Activated effector memory CD4-positive, alpha-beta T cell treated with Interleukin-2 at 50 U/mL for 16 hours (primary cell): ENCODE data around the gene CD300C.
"Not testable (repeated sequence)": the region's sequence is repeated elsewhere in the genome, so short reads cannot be mapped to it uniquely, and the experiment has no call there.

Source experiments
- DNase-seq: peaks from one replicate; pipeline ENCODE4 v3.0.0-alpha.2; 2020

Gene CD300C

DNA sequence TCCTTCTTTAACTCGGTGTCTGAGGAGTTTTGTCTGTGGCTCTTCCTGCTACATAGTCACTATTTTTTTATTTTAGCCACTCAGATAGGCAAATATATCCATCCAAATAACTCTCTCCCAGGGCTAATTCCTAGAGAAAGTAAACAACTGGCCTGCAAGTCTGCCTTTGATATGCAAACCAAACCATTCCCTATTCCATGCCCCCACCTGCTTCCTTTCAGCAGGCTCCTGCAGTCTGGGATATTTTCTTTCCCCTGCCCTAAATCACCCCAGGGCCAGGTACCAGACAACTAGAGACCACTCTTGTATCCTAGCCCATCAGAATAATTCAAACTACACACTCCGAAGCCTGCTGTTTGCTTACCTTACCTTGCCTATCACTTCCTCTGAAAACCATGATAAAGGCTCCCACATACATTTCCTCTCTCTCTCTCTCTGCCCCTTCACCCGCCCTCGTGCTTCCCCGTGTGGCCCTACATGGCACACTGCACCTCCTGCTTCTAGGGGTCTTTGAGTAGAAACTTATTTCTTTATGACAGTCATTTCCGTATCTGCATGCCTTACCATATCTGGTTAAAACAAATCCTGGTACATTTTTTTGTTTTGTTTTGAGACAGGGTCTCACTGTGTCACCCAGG, 13.1 kb upstream of the CD300C start:
- DNase-seq = no peak

DNA sequence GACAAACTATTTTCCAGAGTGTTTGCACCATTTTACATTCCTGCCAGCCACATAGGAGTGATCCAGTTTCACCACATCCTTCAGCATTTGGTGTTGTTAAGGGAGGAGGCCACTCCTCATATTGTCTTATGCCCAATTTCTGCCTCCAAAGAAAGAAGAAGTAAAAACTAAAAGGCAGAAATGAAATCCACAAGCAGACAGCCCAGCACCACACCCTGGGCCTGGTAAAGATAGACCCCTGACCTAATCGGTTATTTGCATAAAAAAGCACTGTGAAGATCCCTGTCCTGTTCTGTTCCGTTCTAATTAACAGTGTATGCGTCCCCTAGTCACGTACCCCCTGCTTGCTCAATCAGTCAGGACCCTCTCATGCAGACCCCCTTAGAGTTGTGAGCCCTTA, 12.5 kb upstream of the CD300C start:
- DNase-seq = not testable (repeated sequence)

DNA sequence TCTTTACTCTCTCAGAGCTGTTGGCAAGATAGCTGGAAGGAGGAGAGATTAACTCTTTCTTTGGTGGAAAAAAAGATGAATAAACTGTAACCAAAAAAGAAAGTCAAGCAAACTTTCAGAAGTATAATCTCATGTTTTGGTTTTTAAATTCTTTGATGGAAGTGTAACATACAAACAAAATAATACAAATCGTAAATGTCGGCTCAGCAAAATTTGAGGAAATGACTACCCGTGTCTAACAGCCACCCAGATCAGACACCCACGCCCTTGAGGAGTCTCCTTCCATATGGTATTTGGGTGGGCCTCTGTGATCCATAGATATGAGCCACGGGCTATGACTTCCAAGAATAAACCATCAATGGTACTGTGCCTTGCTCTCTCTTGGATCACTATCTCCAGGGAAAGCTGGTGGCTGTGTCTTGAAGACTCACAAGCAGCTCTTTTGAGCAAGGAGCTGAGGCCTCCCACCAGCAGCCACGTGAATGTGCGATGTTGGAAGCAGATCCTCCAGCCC, 9.6 kb upstream of the CD300C start:
- DNase-seq = no peak

DNA sequence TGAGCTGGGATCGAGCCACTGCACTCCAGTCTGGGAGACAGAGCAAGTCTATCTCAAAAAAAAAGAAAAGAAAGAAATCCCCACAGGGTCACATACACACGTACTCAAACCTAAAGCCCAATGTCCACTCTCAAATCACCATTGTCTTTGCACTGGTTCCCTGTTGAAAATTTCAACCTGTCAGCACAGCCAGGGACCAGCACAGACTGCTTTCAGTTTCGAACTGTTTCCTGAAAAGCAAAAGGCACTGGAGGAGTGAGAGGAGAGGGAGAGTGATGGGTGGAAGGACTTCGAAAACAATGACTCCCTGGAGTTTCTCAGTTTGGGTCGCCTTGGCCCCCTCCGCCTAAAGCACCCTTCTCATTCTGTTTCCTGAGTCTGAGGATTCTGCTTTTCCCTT, 9.0 kb upstream of the CD300C start:
- DNase-seq = no peak

DNA sequence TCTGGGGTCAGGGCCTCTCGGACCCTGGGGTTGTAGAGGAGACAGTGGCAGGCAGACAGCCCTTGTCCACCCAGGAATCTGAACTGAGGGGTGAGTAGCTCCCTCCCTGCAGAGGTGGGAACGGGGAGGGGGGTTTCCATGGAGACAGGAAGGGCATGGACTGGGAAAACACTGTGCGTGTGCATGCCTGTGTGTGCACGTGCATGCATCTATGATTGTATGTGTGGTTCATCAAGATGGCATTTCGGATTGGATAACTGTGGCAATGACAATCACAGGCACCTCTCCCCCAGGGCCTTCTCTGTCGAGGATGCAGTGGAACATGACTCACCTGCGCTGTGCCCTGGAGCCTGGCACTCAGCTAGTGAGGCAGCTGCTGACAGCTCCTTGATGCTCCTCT, 6.1 kb upstream of the CD300C start:
- DNase-seq = no peak

DNA sequence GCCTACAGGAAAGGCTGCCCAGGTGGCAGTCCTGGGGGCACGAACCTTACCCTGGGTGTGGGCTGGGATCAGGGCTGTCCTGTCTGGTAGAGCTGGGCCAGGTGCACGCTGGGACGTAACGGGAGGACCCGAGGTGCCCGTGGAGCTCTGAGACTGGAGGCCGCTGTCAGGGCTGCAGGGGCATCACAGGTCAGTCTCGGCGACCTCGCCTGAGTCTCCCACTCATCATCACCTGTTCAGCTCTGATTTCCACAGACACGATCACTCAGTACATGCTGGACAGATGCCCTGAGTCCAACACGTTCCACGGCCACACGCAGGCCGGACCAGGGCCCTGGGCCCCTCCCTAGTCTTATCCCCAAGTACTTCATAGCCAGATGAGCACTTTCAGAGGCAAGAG, 4.7 kb upstream of the CD300C start:
- no peak for DNase-seq

DNA sequence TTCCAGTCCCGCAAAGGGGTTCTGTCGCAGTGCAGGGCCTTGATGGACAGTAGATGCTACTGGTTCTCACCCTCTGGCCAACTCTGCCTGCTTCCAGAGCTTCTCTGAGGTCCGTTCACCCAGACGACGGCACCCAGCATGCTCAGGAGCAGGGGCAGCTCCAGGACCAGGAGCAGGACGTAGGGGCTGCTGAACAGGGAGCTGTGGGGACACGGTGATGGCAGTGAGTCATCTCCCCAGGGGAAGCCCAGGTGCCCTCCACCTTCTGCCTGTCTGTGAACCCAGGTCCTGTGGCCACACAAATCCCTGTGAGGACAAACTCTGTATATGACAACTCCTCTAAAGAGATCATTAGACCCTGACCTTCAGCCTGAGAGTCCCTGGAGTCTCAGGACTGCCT, 3.4 kb upstream of the CD300C start:
- no peak for DNase-seq

DNA sequence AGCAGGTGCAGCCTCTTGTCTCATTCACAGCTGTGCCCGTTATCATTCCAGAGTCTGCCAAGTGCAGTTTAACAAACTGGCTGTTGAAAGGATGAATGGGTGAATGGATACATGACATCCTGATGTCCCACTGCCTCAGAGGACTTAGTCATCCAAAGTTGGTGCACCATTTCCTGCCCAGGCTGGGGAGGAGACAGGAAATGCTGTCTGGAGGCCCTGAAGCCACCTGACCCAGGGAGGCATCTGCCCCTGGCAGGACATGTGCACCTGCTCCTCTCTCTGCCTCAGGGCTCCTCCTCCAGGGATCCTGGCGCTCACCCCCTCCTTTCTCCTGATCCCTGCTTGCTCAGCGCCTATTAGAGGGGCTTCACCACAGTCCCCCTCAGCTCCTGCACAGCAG, 1.8 kb upstream of the CD300C start:
- no peak for DNase-seq

DNA sequence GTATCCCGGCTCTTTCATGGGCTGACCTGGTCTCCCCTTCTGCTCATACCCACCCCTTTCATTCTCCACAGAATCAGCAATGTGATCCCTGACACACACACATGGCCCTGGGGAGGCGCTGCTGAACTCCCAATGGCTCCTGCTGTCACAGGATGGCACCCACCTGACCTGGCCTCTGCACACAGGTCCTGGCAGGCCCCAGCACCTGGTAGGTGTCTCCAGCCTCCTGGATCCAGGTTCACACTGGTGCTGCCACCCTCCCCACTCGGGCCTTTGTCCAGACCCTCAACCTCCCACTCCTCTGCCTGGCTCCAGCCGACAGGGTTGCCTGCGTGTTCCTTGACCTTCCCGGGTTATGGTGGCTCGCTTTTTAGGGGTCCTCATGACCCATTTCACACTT, 1.3 kb upstream of the CD300C start:
- no peak for DNase-seq

DNA sequence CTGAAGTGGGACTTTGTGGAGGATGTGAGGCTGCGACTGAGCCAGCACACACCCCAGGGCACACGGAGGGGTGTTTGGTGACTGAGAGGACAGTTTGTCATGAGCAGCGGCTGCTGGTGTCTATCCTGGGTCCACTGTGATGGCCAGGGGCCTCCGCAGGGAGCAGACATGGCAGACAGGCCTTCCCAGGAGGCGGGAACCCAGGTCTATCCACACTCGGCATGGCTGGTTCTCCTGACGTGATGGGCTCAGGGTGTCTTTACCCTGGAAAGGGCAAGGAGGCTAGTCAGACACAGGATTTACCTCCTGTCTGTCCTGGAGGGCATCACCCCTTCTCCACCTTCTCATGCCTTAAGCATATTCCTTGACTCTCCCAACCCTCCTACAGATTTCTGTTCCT, 671 bp upstream of the CD300C start:
- DNase-seq = no peak

DNA sequence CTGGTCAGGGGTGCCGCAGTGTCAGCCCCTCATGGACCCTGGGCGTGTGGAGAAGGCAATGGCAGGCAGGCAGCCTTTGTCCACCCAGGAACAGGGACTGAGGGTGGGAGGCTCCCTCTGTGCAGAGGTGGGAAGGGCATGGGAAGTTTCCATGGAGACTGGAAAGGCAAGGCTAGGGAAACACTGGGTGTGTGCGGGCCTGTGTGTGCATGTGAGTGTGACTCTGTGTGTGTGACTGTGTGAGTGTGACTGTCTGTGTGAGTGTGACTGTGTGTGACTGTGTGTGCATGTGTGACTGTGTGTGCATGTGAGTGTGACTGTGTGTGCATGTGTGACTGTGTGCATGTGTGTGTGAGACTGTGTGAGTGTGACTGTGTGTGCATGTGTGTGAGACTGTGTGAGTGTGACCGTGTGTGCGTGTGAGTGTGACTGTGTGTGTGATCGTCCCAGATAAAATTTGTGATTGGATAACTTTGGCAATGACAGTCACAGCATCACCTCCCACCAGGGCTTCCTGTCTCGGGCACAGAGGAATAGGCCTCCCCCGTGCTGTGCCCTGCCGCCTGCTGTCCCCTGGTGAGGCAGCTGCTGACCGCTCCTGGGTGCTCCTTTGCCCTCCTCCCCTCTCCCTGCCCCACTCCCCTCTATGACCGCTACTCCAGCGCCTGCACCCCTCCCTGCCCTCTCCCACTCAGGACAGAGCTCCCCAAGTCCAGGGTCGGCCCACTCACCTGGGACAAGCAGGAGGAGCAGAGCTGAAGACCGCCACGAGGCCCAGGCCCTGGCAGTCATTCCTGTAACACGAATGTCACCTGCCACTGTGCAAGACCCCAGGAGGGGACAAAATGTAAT, 698 bp downstream of the CD300C start:
- DNase-seq = no peak

DNA sequence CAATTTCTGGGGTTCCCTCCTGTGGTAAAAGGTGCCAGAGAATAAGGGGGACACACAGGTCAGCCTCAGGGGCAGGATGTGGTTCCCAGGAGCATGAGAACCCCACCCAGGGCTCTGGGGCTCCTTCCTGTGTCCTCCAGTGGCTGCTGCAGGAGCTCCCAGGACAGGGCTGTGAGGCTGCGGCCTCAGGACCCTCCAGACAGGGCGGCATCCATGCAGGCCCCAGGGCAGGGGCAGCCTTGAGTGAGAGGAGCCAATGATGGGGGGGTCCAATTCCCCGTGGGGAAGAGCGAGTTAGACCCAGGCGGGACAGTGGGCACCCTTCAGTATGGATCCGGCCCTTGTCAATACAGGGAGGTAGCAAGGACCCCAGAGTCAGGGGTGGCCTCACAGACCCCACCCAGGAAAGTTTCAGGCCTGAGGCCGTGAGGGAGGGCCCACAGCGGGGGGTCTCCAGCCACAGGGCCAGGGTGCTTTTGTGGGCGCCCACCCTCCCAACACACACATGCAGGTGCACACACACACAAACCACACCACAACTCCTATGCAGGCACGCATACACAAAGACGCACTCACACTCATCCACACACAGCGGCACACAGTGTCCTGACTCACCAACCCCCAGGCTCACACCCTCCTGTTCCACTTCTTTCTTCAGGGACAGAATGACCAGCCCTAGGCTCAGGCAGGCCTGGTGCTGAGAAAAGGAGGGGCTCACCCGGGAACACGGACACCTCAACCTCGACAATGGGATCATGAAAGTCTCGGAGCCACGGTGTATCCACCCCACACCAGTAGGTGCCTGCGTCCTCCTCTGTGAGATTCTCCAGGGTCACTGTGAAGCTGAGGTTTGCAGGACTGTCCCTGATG, 1.8 kb downstream of the CD300C start:
- DNase-seq = no peak

DNA sequence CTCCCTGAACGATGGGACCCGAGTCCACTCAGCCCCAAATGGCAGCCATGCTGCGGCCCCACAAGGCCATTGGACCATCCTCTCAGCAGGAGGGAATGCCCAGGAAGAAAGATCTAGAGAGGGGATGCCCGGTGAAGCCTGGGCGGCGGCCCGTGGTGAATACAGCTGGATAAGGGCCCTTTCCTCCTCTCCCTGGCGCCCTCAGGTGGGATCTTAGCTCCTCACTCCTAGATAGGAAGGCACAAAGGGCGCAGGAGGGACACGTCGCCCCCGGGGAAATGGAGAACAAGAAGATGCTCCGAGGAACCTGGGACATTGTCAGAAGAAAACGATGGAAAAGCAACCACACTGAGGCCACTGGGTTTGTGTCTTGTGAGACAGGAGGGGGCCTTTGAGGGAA, 2.5 kb downstream of the CD300C start:
- DNase-seq = no peak

DNA sequence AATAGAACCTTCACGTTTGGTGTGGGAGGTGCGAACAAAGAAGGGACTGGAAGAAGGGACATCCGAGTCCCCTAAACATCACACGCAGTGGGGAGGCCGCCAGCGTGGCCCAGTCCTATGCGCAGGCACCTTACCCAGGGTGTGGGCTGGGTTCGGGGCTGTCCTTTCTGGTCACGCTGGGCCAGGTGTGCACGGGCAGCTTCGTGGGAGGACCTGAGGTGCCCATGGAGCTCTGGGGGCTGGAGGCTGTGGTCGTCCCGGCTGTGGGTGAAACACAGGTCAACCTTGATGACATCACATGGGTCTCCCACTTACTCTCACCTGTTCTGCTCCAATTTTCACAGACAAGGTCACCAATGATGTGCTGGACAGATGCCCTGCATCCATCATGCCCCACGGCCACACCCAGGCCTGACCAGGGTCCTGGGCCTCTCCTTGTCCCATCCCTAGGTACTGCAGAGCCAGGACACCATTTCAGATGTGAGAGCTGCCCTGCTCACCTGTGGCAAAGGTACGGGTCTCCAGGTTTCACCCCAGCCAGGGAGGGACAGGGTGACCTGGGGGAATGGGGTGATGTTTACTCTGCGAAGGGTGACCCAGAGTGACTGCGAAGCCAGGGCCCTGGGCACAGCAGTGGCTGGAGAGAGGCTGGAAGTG, 3.1 kb downstream of the CD300C start:
- DNase-seq = no peak

DNA sequence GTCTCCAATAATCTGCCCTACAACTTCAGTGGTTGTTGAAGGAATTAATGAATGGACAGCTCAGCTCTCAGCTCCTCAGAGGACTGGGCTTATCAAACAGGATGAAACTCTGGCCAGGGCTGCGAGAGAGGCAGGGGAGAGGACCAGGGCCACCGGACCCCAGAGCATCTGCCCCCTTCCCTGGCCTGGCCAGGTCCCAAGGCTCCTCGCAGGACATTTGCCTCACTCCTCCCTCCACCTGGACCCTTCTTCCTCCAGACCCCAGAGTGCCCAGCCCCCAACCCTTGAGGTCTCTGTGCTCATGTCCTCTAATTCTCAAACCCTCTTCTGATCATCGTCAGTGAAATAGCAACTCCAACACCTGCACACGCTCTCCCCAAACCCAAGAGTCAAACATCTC, 3.7 kb downstream of the CD300C start:
- no peak for DNase-seq

DNA sequence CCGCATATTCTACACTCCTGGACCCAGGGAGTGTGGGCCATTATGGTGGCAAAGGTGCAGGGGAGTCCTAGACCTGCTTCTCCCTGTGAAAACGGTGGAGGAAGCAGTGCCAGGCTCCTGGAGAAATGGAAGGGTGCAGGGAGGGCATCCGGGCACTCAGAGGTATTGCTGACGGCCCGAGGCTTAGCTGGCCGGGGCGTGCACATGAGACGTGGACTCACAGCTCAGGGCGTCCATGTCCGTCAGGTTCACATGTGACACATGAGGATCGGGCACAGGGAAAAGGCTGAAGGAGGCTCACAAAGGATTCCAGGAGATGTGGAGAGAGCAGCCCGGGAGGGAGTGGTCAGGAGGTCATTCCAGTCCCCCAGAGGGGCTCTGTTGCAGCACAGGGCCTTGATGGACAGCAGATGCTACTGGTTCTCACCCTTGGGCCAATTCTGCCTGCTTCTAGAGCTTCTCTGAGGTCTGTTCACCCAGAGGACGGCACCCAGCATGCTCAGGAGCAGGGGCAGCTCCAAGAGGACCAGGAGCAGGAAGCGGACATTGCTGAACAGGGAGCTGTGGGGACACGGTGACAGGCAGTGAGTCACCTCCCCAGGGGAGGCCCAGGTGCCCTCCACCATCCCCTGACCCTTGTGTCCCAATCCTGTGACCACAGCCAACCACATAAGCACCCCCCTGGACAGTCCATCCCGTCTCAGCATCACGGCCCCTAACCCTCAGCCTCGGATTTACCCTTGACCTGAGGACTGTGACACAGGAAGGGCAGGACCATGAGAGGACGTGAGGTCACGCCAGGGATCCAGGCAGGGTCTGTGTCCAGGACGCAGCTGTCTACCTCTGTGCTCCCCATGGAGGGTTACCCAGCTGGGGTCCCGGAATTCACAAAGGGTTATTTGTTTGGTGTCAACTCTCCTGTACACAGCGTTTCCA, 4.5 kb downstream of the CD300C start:
- no peak for DNase-seq

DNA sequence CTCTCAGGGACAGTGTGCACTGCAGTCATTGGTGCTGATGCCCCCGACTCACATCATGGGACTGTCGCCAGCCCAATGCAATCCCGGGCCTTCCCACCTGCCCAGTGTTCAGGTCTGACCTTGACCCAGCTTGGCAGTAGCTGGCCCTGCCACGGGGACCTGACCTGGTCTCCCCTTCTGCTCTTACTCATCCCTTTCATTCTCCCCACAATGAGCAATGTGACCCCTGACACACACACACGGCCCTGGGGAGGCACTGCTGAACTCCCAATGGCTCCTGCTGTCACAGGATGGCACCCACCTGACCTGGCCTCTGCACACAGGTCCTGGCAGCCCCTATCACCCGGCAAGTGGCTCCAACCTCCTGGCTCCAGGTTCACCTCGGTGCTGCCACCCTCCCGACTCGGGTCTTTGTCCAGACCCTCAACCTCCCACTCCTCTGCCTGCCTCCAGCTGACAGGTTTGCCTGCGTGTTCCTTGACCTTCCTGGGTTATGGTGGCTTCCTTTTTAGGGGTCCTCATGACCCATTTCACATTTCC, 6.6 kb downstream of the CD300C start:
- no peak for DNase-seq

DNA sequence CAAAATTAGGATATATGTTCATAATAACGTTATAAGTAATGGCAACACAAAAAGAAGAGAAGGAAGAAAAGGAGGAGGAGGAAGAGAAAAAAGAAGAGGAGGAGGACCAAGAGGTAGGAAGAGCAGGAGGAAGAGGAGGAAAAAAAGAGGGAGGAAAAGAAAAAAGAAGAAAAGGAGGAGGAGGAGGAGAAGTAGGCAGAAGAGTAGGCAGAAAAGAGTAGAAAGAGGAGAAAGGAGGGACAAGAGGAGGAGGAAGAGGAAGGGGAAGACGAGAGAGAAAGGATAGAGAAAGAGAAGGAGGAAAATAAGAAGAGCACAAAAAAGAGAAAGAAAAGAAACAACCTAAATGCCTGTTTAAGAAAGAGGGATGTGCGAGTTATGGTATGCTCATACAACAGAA, 9.0 kb downstream of the CD300C start:
- no peak for DNase-seq

DNA sequence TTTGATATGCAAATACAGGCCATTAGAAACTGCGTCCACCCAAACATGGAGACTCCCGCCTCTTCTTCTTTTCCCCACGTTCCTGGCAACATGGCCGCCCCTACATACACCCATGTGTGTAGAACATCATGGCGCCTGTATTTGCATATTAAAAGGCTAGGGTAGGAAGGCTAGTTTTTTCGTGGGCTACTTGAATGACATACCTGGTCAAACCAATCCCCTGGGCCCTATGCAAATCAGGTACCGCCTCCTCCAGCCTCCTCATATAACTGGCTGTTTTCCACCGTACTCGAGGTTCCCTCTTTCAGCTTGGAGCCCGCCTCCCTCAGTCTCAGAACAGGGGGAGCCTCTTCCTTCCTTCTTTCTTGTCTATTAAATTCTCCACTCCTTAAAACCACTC, 13.8 kb downstream of the CD300C start:
- DNase-seq = no peak

DNA sequence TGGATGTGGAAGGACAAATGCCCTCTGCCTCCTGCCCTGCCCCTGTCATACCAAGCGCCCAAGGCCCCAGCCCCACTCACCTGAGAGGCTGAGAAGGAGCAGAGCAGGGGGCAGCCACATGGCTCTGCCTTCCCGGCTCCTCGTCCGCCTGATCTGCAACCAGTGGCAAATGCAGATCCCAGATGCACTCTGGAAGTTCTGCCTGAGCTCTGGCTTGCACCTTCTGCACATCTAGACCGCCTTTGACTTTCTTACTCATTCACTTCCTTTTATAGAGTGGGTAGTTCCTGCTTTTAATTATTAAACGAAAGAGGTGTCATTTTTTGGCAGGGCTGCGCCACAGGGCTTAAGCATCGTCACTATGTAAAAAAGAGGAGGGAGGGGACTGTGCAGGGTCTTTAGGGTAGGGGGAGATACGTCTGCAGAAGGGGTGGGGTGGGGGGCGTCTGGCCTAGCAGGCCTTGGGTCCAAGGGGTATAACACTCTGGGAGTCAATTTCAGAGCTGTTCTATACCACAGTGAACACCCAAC, 14.6 kb downstream of the CD300C start, which contains the start of gene CD300LB:
Gene CD300LB, minus strand, starts transcription at position 245 of the 531 bp plus-strand sequence. Its CDS starts 125 bp downstream, at position 120.
- no peak for DNase-seq

DNA sequence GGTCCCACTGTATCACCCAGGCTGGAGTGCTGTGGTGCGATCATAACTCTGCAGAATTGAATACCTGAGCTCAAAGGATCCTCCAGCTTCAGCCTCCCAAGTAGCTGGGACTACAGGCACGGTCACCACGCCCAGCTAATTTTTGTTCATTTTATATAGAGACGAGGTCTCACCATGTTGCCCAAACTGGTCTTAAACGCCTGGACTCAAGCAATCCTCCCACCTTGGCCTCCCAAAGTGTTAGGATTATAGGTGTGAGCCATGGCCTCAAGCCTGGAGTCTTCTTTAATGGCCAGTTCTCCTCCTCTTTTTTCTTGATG, 15.1 kb downstream of the CD300C start:
- DNase-seq = no peak
